MM.1S (cell line): ENCODE measurements around the gene MAN1C1.

ENCODE experiments used
- CTCF ChIP-seq: fragments of 300-600 bp; sonication (generic); IDR thresholded peaks from 2 replicates; pipeline ENCODE4 v1.5.1; 2016; ENCODE audit warnings: antibody characterized with exemption, low read length, mixed read lengths
- EZH2phosphoT487 ChIP-seq: fragments of 300-600 bp; sonication (generic); IDR thresholded peaks from 2 replicates; pipeline ENCODE4 v1.6.1; 2018; ENCODE audit warnings: antibody characterized with exemption, low read length

GRCh38 chr1:25575191-25575590, 41.4 kb upstream of the MAN1C1 start:
- no peak for TF ChIP-seq CTCF
- TF ChIP-seq EZH2phosphoT487: no peak
